ENCODE data around the gene ASCL1. TPM values are rescaled to one million over a fixed set of nuclear protein-coding genes. Genes with fewer than 3 reads are reported as not detected.

The ASCL1 gene
- total and polyA plus RNA-seq, 2 of the 13 experiments (the other 11 are each of a cell fraction or from before 2014, with no cell fraction given), result not detected

- ATAC-seq, result no peak
- H3K27ac ChIP-seq (ENCODE audit: extremely low read length, insufficient read depth, low read length), result no peak overlapping the region
- intact Hi-C loops (cut with micrococcal nuclease; ENCODE audit: unreplicated experiment), result no loop called here
- H3K36me3 ChIP-seq (replicated peaks in 1 of 2; ENCODE audit: control insufficient read depth in 1 of 2, insufficient read depth in 2 of 2, low read length in 2 of 2), result no peaks in the 10 kb centered on the region
- CTCF ChIA-PET (ENCODE audit: low intra/inter-chr PET ratio, low total read pairs), result interaction anchor here (3.0 kb wide), 1 partner anchor 600 kb away, joined by 31 read pairs; no protein-coding TSS in a partner anchor
- peaks cover 20% of the 10 kb centered on the region for H3K4me1 ChIP-seq (ENCODE audit: insufficient read depth, low read length)
- H3K9ac ChIP-seq (ENCODE audit: insufficient read depth, low read depth, low read length), result no peak overlapping the region
- H3K27me3 ChIP-seq (ENCODE audit: control insufficient read depth in 1 of 2, insufficient read depth in 2 of 2, low read length in 2 of 2), result peaks cover 0 to 4% of the 10 kb centered on the region in 2 experiments; a peak in 1 of 5 replicates
- no peaks in the 10 kb centered on the region for H3K79me2 ChIP-seq (ENCODE audit: insufficient read depth, low read length)
- 9% methylated on average over 7 of the region's 11 CpGs for WGBS (ENCODE audit: low lambda C conversion rate)
- no peak overlapping the region for H2AFZ ChIP-seq (ENCODE audit: low read length)
- FAIRE-seq, result peak; percentile 74
- H3K4me2 ChIP-seq (ENCODE audit: low read depth, low read length), result no peak overlapping the region
- BruUV-seq (replicated peaks), result no TSS peak
- POLR2A ChIA-PET, result no interaction called here
- in situ Hi-C loops (cut with HindIII; ENCODE audit: extremely low pct_ligation_motif_present, low pct_unique_long_range_greater_than_20kb), result loop anchor here (5.0 kb wide), 1 partner anchor 598 kb away; no protein-coding TSS in a partner anchor
- H3K9me3 ChIP-seq (ENCODE audit: low read length), result no peaks in the 10 kb centered on the region
- H4K20me1 ChIP-seq (ENCODE audit: insufficient read depth, low read length), result no peaks in the 10 kb centered on the region
- DNase-seq (ENCODE audit: low spot score), result peak; percentile 10
- TF ChIP-seq STAG1 (CRISPR knock-in tag; IDR thresholded peaks at IDR 0.05) (peak; percentile 86), RAD21 (CRISPR knock-in tag; IDR thresholded peaks at IDR 0.05) (peak; percentile 69), SOX13 (IDR thresholded peaks at IDR 0.05) (no peak), SOX13 (CRISPR knock-in tag; conservative IDR thresholded peaks at IDR 0.05 in 1 of 2, IDR thresholded peaks at IDR 0.05 in 1 of 2) (no peak), SMC3 (IDR thresholded peaks at IDR 0.05; ENCODE audit: low read length) (peak; percentile 75), ATF7 (IDR thresholded peaks at IDR 0.05) (peak; percentile 42; the same call in 1 of the 2 replicates), ATF7 (CRISPR knock-in tag; IDR thresholded peaks at IDR 0.05) (no peak), ZNF33B (CRISPR knock-in tag; IDR thresholded peaks at IDR 0.05) (0 out of 2 replicates have a peak, but pooled peaks have one; percentile 38), ZNF598 (CRISPR knock-in tag; IDR thresholded peaks at IDR 0.05; ENCODE audit: borderline replicate concordance) (peak; percentile 64; the same call in 1 of the 2 replicates), ZNF333 (CRISPR knock-in tag; IDR thresholded peaks at IDR 0.05; ENCODE audit: borderline replicate concordance) (no peak), ZNF160 (CRISPR knock-in tag; IDR thresholded peaks at IDR 0.05) (no peak), CTCF (CRISPR knock-in tag; IDR thresholded peaks at IDR 0.05) (peak; percentile 85), ZNF512 (CRISPR knock-in tag; IDR thresholded peaks at IDR 0.05) (no peak)
- no peak overlapping the region; a peak in 1 of 6 replicates for H3K4me3 ChIP-seq (replicated peaks in 1 of 3; ENCODE audit: insufficient read depth in 1 of 3, low read depth in 2 of 3, low read length in 3 of 3)
These were observed 8.5 kb upstream of the ASCL1 start for GRCh38 chr12:102948941-102949352.

Measured in HepG2 (cell line).